HS-5 (cell line): ENCODE data around the gene KICS2.
"Not testable (repeated sequence)": the region's sequence is repeated elsewhere in the genome, so short reads cannot be mapped to it uniquely, and the experiment has no call there.

ENCODE experiments used
- DNase-seq: peaks from one replicate; pipeline ENCODE4 v3.0.0-alpha.2; 2012; ENCODE audit warnings: low read depth

The KICS2 gene

DNA sequence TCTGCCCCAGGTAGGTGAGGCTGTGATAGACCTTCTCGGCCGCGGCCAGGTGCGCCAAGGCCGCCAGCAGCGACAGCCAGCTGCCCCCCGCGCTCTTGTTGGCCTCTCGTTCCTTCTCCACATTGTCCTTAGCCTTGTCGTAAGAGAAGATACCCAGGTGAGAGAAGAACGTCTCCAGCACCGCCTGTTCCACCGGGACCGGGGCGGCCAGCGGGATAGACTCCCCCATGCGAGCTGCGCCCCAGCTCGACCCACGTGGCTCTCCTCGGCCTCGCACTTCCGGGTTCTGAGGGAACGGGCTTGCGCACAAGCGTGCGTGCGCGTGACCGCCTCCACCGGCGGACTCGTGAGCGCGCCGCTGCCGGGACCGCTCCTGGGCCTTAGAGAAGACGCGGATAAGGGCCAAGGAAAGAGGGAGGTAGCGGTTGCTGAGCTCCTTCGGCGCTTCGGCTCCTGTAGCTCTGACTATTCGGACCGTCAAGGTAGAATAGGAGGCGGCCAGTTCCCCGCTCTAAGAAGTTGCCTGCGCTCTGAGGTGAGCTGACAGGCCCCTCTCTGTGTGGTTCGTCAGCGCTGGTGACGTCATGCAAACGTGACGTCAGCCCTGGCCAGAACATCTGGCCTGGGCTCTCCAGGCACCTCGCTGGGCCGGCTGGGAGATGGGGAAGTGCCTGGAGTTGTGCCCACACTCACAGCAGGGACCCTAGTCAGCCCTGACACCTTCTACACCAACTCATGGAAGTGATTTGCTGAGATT lies at the start of gene KICS2:
Gene KICS2, minus strand, starts transcription at position 288 of the 757 bp plus-strand sequence. Its CDS starts 59 bp downstream, at position 229.
- peak; percentile 85 for DNase-seq

DNA sequence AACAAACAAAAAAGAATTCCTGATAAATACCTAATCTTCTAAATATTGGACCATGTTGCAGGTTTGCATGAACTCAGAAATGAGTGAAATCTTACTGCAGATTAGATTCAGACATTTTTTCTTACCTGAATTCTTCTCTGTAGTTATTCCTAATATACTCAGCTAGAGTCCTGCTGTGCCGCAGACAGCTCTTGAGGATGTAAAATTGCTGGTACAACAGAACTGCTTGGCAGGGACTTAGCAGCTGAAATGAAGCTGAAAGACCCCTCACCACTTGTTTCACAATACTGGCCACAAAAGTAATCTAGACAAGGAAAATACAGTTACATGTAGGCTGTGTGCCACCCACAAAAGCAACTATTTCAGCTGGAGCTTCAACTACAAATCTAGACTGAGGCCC lies 48.3 kb upstream of the KICS2 start:
- no peak for DNase-seq

DNA sequence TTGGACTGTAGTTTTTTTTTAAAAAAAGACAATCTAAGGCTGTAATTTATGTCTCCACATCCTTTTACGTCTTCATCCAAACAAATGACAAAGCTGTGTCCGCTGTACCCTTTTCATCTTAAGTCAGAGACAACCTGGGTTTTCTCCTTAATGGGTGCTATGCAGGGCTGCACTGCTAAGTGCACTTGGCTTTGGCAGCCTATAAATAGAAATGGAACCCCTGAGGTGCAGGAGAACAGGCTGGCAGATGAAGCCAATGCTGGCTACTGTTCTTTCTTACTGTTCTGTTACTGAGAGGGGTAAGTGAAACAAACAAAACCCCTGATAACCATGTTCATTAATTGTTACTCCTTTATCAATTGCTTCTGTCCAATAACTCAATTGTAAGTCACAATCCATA lies 47.1 kb upstream of the KICS2 start:
- DNase-seq: no peak

DNA sequence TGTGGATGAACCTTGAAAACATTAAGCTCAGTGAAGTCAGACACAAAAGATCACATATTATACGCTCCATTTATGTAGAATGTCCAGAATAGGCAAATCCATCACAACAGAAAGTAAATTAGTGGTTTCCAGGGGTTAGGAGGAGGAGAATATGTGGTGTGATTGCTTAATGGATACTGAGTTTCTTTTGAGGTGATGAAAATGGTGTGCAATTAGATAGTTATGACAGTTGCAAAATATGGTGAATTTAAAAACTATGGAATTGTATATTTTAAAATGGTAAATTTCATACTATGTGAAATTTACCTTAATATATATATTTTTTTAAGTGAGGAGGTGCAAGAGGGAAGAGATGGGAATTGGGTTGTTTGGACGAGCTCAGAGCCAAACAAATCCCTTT lies 46.3 kb upstream of the KICS2 start:
- DNase-seq: no peak

DNA sequence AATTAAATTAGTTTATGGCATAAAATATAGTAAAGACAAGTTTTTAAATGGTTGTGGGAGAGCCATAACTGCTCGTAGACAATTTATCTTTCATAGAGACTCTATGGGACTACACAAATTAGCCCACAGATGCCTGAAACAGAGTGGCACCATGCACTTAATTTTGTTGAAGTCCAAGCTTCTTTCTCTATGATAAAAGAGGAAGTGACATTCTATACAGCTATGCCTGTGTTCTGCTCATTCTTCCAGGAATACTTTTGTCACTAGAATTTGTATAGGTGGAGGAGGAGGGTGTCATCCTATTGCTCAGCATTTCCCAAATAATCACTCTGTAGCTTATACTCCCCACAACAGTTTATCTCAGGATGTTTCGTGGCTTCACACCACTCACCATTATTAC lies 43.7 kb upstream of the KICS2 start:
- DNase-seq: no peak

DNA sequence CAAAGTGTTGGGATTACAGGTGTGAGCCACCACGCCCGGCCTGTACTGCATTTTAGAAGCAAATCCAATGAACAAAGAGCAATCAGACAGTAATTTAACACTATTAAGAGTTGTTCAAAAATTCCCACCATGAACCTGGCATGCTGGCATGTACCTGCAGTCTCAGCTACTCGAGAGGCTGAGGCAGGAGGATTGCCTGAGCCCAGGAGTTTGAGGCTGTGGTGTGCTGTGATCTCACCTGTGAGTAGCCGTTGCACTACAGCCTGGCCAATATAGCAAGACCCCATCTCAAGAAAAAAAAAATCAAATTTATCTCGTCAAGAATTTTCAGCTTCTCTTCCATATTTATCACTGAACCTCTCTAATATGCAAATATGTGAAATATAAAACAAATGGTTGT lies 39.7 kb upstream of the KICS2 start:
- DNase-seq: no peak

DNA sequence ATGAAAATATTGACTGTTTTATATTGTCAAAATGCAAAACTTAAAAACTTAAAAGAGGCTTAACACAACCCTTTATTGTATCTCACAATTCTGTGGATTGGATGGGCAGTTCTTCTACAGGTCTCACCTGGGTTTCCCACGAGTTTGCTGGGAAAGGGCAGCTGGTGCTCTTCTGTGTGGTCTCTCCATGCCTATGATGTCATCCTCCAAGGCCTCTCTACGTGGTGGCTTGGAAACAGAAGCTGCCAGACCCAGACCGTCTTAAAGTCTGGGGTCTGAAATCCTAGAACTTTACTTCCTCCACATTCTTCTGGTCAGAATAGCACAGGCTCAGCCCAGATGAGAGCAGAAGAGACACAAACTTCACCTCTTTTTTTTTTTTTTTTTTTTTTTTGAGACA lies 36.5 kb upstream of the KICS2 start:
- no peak for DNase-seq

DNA sequence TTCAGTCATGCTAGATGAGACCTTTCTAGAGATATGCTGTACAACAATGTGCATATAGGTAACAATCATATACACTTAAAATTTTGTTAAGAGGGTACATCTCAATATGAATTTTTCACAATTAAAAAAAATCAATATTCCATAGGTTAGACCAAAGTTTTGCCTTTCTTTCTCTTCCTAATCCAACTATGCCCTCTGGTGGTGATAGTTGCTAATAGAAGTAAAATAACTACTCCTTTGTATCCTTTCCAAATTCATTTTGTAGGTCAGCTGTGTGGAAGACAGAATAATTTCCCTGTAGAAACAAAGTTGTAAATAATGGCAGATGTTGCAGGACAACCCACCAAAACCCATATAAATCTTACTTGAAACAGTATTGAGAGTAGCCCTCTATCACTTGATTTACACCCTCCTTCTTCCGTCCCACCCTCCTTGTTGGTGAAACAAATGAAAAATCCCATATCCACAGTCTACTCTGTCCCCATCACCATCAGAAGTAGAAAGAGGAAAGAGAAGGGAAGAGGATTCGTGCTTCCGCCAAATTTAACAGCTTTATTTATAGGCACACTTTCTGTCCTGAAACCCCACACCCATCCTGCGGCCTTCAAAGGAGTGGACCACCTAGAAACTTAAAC lies 34.2 kb upstream of the KICS2 start:
- peak; percentile 60 for DNase-seq

DNA sequence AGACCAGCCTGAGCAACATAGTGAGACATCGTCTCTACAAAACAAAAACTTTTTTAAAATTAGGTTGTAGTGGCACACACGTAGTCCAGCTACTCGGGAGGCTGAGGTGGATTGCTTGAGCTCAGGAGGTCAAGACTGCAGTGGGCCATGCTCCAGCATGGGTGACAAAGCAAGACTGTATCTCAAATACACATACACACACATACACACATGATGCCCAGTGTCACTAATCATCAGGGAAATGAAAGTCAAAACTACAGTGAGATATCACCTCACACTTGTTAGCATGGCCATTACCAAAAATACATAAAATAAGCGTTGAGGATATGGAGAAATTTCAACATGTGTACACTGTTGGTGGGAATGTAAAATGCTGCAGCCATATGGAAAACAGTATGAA lies 33.2 kb upstream of the KICS2 start:
- DNase-seq: no peak

DNA sequence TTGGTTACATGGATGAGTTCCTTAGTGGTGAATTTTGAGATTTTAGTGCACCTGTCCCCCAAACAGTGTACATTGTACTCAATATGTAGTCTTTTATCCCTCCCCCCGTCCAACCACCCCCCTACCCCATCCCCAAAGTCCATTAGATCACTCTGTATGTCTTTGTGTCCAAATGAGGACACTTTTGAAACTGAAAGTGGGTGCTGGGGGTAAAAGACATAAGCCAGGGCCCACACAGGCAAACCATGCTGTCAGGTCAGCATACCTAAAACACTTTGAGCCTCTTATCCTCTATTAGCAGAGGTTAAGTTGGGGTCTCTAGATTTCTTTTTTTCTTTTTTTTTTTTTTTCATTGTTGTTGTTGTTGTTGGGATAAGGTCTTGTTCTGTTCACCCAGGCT lies 31.3 kb upstream of the KICS2 start:
- DNase-seq: no peak

DNA sequence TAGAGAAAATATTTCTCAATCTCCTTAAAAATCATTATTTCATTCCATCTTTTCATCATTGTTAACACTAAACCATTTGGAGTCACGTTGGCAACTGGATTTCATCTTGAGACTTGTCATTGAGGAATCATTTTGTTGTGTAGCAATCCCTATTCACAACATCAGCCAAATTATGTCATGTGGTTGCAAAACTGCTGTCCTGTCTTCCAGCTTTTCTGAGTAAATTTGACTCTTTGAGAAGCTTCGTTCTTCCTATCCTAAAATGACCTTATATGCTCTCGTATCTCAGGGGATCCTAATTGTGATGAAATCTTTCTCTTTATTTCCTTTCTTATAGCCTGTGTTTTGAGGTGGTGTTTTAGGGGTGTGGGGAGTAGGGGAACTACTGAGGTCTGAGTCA lies 30.6 kb upstream of the KICS2 start:
- DNase-seq: peak; percentile 54

DNA sequence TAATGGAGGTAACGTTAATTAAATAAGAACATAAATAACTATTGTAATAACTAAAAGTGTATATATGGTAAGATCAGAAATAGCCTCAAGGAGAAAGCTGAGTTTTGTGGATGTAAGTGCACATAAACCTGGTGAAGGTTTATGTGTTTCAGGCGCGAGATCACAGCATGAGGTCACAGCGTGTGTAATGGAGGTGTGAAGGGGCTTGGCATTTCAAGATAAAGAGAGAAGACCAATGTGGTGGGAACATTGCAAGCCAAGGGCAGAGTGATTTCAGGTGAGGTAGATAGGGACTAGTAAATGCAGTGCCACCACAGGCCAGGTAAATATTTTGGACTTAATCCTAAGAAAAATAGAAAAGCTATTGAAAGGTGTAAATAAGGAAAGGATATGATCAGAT lies 21.7 kb upstream of the KICS2 start:
- DNase-seq: no peak

DNA sequence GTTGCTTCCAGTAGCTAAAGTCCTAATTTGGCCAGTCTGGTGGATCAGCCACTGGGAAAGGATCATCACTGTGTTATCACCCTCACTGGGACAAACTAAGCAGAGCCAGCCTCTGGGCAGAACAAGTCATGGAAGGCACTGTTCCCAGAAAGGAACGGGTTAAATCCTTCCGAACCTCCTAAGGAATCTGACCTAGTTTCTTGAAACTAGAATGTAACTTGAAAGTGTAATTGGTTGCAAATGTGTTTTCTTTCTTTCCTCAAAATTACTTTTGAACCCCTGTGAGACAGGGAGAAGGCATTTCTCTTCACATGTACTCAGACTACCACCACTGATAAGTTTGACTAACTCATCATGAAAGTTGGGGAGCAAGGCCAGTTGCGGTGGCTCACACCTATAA lies 18.7 kb upstream of the KICS2 start:
- no peak for DNase-seq

DNA sequence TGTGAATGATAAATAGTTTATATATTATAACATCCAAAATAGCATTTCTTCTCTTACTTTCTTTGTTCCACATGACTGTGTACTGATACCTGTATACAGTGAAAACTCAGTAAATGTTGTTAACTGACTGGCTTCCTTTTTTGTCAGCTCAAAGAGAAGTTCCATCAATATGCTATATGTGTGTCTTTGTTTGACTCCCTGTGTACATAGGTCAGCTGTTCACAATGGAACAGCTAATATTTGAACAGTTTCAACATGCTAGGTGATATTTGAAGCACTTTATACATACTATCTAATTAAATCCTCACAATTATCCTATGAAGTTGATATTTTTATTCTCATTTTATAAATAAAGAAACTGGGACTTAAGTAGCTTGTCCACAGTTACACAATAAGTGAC lies 15.3 kb upstream of the KICS2 start:
- no peak for DNase-seq

DNA sequence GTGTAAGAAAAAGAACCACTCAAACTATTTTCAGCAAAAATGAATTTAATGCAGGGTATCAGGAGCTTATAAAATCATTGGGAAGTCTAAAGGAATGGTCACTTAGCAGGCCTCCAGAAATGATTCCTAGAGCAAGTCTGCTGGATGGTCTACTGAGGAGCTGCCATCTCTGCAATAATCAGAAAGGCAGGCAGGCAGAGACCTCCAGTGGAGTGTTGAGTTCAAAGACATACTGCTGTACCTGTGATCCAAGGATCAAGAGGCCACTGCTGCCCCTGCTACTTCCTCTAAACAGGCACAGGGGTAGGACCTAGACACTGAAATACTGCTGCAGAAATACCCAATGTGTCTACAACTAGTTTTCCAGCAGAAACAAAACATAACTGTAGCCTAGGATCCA lies 14.5 kb upstream of the KICS2 start:
- DNase-seq: no peak

DNA sequence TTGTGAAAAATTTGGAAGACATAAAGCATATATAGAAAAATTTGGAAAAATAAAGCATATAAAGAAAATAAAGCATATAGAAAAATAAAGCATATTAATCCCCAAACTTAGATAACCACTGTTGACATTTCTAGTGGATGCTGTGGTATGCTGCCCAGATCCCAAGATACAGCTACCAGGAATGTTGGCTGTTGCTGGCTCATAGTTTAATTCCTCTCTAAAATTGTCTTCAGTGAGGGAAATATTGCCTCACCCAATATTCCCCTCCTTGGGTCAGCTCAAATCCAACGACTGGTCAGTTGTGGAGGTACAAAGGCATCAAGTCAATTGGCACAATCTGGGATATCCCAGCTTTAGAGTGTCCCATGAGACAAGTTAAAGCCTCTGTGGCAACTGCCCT lies 10.1 kb upstream of the KICS2 start:
- no peak for DNase-seq

DNA sequence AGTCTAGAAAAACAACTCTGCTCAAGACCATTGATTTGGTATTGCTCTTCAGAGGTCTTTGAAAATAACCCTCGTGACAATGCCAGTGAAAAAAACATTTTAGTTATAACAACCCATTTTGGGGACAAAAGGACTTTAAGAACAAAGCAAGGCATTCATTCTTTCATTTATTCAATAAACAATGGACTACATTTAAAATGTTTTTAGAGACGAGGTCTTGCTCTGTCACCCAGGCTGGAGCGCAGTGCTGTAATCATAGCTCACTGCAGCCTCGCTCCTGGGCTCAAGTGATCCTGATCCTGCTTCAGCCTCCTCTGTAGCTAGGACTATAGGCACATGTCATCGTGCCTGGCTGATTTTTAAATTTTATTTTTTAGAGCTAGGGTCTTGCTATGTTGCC lies 7.7 kb upstream of the KICS2 start:
- DNase-seq: no peak

DNA sequence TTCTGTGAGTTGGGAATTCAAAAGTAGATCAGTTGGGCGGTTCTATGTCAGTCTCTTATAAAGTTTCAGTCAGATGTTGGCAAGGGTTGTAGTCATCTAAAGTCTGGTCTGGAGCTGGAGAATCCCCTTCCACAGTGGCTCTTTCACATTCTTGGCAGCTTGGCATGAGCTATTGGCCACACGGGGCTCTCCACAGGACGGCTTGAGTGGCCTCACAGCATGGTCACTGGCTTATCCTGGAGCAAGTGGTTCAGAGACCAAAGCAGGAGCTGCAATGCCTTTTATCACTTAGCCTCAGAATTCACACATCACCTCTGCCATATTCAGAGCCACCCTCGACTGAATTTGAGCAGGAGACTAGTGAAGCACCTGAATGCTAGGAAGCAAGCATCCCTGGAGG lies 7.1 kb upstream of the KICS2 start:
- no peak for DNase-seq

DNA sequence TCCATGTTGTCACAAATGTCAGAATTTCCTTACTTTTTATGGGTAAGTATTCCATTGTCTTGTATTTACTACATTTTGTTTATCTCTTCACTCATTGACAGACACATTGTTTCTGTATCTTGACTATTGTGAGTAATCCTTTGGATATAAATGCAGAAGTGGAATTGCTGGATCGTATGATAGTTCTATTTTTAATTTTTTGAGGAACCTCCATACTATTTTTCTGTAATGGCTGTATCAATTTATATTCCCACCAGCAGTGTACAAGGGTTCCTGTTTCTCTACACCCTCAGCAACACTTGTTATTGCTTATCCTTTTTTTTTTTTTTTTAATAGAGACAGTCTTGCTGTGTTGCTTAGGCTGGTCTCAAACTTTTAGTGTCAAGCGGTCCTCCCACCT lies 3.5 kb upstream of the KICS2 start:
- no peak for DNase-seq

DNA sequence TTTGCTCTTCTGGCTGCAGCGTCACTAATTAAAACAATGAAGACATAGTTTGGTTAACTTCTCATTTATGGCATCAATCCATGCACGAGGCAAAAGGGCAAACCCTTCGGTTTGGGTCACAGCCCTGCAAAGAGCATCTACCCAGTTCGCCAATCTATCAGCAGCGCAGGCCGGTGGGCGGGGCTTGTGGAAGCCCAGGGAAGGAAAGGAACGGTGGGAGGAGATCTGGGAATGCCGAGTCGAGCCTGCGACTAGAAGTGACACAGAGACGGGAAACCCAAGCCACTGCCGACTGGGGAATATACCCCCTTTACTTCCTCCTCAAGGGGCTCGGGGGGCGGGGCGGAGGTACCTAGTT lies 466 bp downstream of the KICS2 start:
- peak; percentile 52 for DNase-seq

DNA sequence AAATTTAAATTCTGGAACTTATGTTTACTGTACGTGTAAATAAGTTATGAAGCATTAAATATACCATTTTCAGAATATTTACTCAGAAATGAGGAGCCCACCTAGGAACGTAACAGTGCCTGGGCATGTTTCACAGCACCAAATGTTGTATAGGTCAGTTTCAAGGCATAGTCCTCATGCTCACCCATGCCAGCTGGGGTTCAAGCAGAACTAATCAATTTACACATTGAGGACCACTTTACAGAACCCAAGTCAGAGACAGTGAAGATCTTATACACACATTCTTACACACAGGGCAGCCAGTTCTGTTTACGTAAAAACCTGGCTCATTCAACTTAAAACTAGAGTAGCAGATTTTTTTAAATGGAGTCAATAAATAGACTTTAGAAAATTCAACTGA lies 2.0 kb downstream of the KICS2 start:
- no peak for DNase-seq

DNA sequence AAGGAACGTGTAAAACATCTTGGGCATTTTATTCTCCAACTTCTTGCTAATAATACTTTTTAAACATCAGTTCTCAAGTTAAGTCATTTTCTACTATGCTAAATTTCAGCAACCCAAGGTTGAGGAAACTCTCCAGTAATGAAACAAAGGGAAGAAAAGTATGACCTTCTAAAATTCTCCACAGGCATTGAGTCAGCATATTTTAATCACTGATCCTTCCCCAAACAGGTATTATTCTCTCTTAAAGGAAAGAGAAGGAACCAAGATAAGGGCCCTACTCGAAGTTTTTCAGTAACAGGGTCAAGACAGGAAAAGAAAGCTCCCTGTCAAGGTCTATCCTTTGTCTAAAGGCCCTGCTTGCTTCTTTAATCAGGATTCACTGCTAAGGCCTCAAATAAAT lies 3.0 kb downstream of the KICS2 start:
- DNase-seq: no peak

DNA sequence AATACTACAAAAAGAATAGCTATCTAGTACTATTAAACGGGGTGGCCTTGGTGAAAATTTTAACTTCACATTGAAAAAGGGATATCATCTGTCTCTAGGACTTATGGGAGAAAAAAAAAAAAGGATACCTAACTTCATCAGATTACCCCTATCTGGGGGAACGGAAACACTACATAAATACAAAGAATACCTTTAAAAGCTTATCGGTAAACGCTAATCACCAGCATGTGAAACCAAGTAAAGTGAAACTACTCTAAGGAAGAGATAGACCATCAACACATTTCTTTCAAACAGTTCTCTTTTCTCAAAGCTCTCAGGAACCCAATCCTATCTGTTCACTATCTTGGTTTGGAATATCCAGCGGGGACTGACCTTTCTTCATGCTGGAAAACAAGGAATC lies 3.5 kb downstream of the KICS2 start:
- no peak for DNase-seq

DNA sequence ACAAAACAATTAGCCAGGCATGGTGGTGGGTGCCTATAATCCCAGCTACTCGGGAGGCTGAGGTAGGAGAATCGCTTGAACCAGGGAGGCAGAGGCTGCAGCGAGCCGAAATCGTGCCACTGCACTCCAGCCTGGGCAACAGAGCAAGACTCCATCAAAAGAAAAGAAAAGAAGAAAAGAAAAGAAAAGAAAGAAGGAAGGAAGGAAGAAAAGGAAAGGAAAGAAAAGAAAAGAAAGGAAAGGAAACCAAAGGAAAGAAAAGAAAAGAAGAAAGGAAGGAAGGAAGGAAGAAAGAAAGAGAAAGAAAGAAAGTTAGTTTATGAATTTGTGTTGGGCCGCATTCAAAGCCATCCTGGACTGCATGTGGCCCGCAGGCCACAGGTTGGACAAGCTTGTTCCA lies 4.5 kb downstream of the KICS2 start:
- not testable (repeated sequence) for DNase-seq
